ENCODE measurements around the gene SLC35E3.

SLC35E3 gene

GRCh38 chr12:68745904-68746571 is at the start of gene SLC35E3:
SLC35E3 (plus strand) TSS chr12:68746176; CDS start chr12:68746378, 202 bp downstream.
- peaks cover 4% of the 10 kb centered on the region for H3K4me1 ChIP-seq (ENCODE audit: insufficient read depth, insufficient read length)
- no peaks in the 10 kb centered on the region for H3K27me3 ChIP-seq (ENCODE audit: insufficient read depth, insufficient read length)
- peak; percentile 83 for DNase-seq (ENCODE audit: low read depth, low spot score)

GRCh38 chr12:68699486-68699885 is 46.5 kb upstream of the SLC35E3 start:
- H3K9ac ChIP-seq (ENCODE audit: insufficient read length, low read depth), result no peak overlapping the region
- TF ChIP-seq YY1 (IDR thresholded peaks at IDR 0.05; ENCODE audit: insufficient read depth, insufficient read length), result no peak
- TF ChIP-seq ZNF274 (IDR thresholded peaks at IDR 0.05; ENCODE audit: low read depth, low read length), result no peak
- TF ChIP-seq SUZ12 (IDR thresholded peaks at IDR 0.05; ENCODE audit: extremely low read depth, insufficient read depth, insufficient read length), result no peak
- no peaks in the 10 kb centered on the region for H3K4me1 ChIP-seq (ENCODE audit: insufficient read depth, insufficient read length)
- no peak overlapping the region for H3K4me3 ChIP-seq (ENCODE audit: insufficient read length, low read depth)
- no peaks in the 10 kb centered on the region for H3K9me3 ChIP-seq (ENCODE audit: insufficient read depth, low read length)
- no peaks in the 10 kb centered on the region for H3K27me3 ChIP-seq (ENCODE audit: insufficient read depth, insufficient read length)
- peaks cover 80% of the 10 kb centered on the region for H3K36me3 ChIP-seq (ENCODE audit: insufficient read depth, insufficient read length, low read length)
- DNase-seq (ENCODE audit: low read depth, low spot score), result no peak

More at GRCh38 chr12:68745904-68746571, at the start of gene SLC35E3:
- H3K36me3 ChIP-seq (ENCODE audit: insufficient read depth, insufficient read length, low read length), result peaks cover 62% of the 10 kb centered on the region
- no peaks in the 10 kb centered on the region for H3K9me3 ChIP-seq (ENCODE audit: insufficient read depth, low read length)
- peak within 1 kb of the TSS; percentile 85 for H3K4me3 ChIP-seq (ENCODE audit: insufficient read length, low read depth)
- H3K9ac ChIP-seq (ENCODE audit: insufficient read length, low read depth), result peak within 1 kb of the TSS; percentile 90
- TF ChIP-seq YY1 (IDR thresholded peaks at IDR 0.05; ENCODE audit: insufficient read depth, insufficient read length), result no peak
- no peak for TF ChIP-seq SUZ12 (IDR thresholded peaks at IDR 0.05; ENCODE audit: extremely low read depth, insufficient read depth, insufficient read length)
- no peak for TF ChIP-seq ZNF274 (IDR thresholded peaks at IDR 0.05; ENCODE audit: low read depth, low read length)

DNA sequence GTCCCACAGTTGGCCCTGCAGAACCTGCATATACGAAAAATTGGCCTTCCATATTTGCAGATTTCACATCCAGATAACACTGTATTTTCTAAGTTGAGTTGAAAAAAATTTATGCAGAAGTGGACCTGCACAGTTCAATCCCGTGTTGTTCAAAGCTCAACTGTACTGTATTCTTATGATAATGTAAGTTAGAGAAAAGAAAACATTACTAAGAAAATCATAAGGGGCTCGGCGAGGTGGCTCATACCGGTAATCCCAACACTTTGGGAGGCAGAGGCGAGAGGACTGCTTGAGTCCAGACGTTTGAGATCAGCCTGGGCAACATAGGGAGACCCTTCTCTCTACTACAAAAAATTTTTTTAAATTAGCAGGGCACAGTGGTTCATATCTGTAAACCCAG is 18.2 kb upstream of the SLC35E3 start:
- no peaks in the 10 kb centered on the region for H3K9me3 ChIP-seq (ENCODE audit: insufficient read depth, low read length)
- H3K27me3 ChIP-seq (ENCODE audit: insufficient read depth, insufficient read length), result no peaks in the 10 kb centered on the region
- H3K9ac ChIP-seq (ENCODE audit: insufficient read length, low read depth), result no peak overlapping the region
- TF ChIP-seq YY1 (IDR thresholded peaks at IDR 0.05; ENCODE audit: insufficient read depth, insufficient read length), result no peak
- TF ChIP-seq SUZ12 (IDR thresholded peaks at IDR 0.05; ENCODE audit: extremely low read depth, insufficient read depth, insufficient read length), result no peak
- no peak for TF ChIP-seq ZNF274 (IDR thresholded peaks at IDR 0.05; ENCODE audit: low read depth, low read length)
- peaks cover 90% of the 10 kb centered on the region for H3K36me3 ChIP-seq (ENCODE audit: insufficient read depth, insufficient read length, low read length)
- no peak for DNase-seq (ENCODE audit: low read depth, low spot score)
- no peak overlapping the region for H3K4me3 ChIP-seq (ENCODE audit: insufficient read length, low read depth)
- H3K4me1 ChIP-seq (ENCODE audit: insufficient read depth, insufficient read length), result no peaks in the 10 kb centered on the region

DNA sequence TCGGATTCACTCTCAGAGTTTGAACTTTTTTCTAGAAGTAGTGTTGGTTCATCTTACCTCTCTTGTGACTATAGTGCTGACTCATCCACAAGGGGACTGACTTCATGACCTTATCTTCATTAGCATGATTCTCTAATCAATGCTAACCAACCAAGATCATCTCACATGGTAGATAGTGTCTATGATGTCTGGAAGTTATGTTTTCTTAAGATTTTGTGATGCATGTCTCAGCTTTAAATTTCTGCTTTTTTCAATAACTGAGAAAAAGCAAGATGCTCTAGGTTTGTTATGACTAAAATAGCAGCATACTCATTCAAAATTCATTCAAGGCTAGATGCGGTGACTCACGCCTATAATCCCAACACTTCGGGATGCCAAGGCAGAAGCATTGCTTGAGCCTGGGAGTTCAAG is 12.3 kb upstream of the SLC35E3 start:
- Histone ChIP-seq H3K9me3 (ENCODE audit: insufficient read depth, low read length) (no peaks in the 10 kb centered on the region), H3K4me3 (ENCODE audit: insufficient read length, low read depth) (no peak overlapping the region), H3K9ac (ENCODE audit: insufficient read length, low read depth) (no peak overlapping the region), H3K4me1 (ENCODE audit: insufficient read depth, insufficient read length) (no peaks in the 10 kb centered on the region), H3K36me3 (ENCODE audit: insufficient read depth, insufficient read length, low read length) (peaks cover 90% of the 10 kb centered on the region), H3K27me3 (ENCODE audit: insufficient read depth, insufficient read length) (no peaks in the 10 kb centered on the region)
- no peak for TF ChIP-seq SUZ12 (IDR thresholded peaks at IDR 0.05; ENCODE audit: extremely low read depth, insufficient read depth, insufficient read length)
- TF ChIP-seq ZNF274 (IDR thresholded peaks at IDR 0.05; ENCODE audit: low read depth, low read length), result no peak
- TF ChIP-seq YY1 (IDR thresholded peaks at IDR 0.05; ENCODE audit: insufficient read depth, insufficient read length), result no peak
- DNase-seq (ENCODE audit: low read depth, low spot score), result no peak

GRCh38 chr12:68739891-68740290 is 6.1 kb upstream of the SLC35E3 start:
- Histone ChIP-seq H3K4me1 (ENCODE audit: insufficient read depth, insufficient read length) (no peaks in the 10 kb centered on the region), H3K4me3 (ENCODE audit: insufficient read length, low read depth) (no peak overlapping the region), H3K9ac (ENCODE audit: insufficient read length, low read depth) (no peak overlapping the region), H3K36me3 (ENCODE audit: insufficient read depth, insufficient read length, low read length) (peaks cover 84% of the 10 kb centered on the region), H3K27me3 (ENCODE audit: insufficient read depth, insufficient read length) (no peaks in the 10 kb centered on the region), H3K9me3 (ENCODE audit: insufficient read depth, low read length) (no peaks in the 10 kb centered on the region)
- TF ChIP-seq SUZ12 (IDR thresholded peaks at IDR 0.05; ENCODE audit: extremely low read depth, insufficient read depth, insufficient read length) (no peak), ZNF274 (IDR thresholded peaks at IDR 0.05; ENCODE audit: low read depth, low read length) (no peak), YY1 (IDR thresholded peaks at IDR 0.05; ENCODE audit: insufficient read depth, insufficient read length) (no peak)
- DNase-seq (ENCODE audit: low read depth, low spot score), result no peak

DNA sequence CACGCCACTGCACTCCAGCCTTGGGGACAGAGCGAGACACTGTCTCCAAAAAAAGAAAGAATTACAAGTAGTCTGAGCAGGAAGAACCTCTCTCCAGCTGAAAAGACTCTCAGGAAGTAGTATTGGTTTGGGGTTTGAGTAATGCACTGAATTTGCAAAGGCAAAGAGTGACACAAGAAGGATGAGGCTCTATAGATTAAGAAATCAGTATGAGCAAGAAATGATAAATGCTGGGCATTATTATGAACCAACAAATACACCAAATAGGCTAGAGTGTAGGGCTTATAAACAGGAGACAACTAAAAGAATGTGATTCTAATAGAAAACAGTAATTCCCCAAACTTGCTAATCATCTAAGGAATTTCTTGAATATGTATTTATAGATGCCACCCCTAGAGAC is 2.6 kb upstream of the SLC35E3 start:
- Histone ChIP-seq H3K4me1 (ENCODE audit: insufficient read depth, insufficient read length) (no peaks in the 10 kb centered on the region), H3K4me3 (ENCODE audit: insufficient read length, low read depth) (no peak overlapping the region), H3K9me3 (ENCODE audit: insufficient read depth, low read length) (no peaks in the 10 kb centered on the region), H3K9ac (ENCODE audit: insufficient read length, low read depth) (no peak overlapping the region), H3K27me3 (ENCODE audit: insufficient read depth, insufficient read length) (no peaks in the 10 kb centered on the region), H3K36me3 (ENCODE audit: insufficient read depth, insufficient read length, low read length) (peaks cover 58% of the 10 kb centered on the region)
- DNase-seq (ENCODE audit: low read depth, low spot score), result no peak
- TF ChIP-seq ZNF274 (IDR thresholded peaks at IDR 0.05; ENCODE audit: low read depth, low read length) (no peak), YY1 (IDR thresholded peaks at IDR 0.05; ENCODE audit: insufficient read depth, insufficient read length) (no peak), SUZ12 (IDR thresholded peaks at IDR 0.05; ENCODE audit: extremely low read depth, insufficient read depth, insufficient read length) (no peak)

GRCh38 chr12:68745376-68745903 is 536 bp upstream of the SLC35E3 start:
- H3K27me3 ChIP-seq (ENCODE audit: insufficient read depth, insufficient read length), result no peaks in the 10 kb centered on the region
- no peaks in the 10 kb centered on the region for H3K9me3 ChIP-seq (ENCODE audit: insufficient read depth, low read length)
- no peak for DNase-seq (ENCODE audit: low read depth, low spot score)
- TF ChIP-seq YY1 (IDR thresholded peaks at IDR 0.05; ENCODE audit: insufficient read depth, insufficient read length) (no peak), SUZ12 (IDR thresholded peaks at IDR 0.05; ENCODE audit: extremely low read depth, insufficient read depth, insufficient read length) (no peak), ZNF274 (IDR thresholded peaks at IDR 0.05; ENCODE audit: low read depth, low read length) (no peak)
- peaks cover 61% of the 10 kb centered on the region for H3K36me3 ChIP-seq (ENCODE audit: insufficient read depth, insufficient read length, low read length)
- H3K9ac ChIP-seq (ENCODE audit: insufficient read length, low read depth), result no peak overlapping the region
- peaks cover 3% of the 10 kb centered on the region for H3K4me1 ChIP-seq (ENCODE audit: insufficient read depth, insufficient read length)
- H3K4me3 ChIP-seq (ENCODE audit: insufficient read length, low read depth), result peak overlapping the region; percentile 85
